HG03196 (cell line): ENCODE measurements around the gene KIF13A.
"Not testable (repeated sequence)": the region's sequence is repeated elsewhere in the genome, so short reads cannot be mapped to it uniquely, and the experiment has no call there.

ENCODE experiments used
- ATAC-seq: cut with Tn5 transposase; IDR thresholded peaks from one replicate; pipeline ENCODE4 v1.9.1; 2021; ENCODE audit not compliant: unreplicated experiment

KIF13A gene

GRCh38 chr6:17999425-17999824 lies 12.0 kb upstream of the KIF13A start:
- ATAC-seq = no peak

DNA sequence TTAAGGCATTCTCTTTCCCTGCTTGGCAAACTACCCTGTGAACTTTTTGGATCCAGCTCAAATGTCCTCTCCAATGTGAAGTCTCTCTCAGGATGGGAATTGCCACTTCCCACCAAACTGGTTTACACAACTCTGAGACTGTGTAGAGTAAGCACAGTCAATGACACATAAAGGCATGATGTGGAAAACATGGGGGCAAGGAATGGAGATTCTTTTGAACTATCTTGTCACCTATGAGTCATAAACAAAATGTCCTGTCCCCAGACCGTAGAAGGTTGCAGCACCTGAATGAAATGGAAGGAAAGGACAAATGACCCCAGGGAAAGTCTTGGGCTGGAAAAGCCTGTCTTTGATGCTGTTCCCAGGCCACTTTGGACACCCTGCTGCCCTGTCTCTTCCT lies 11.0 kb upstream of the KIF13A start:
- ATAC-seq = no peak

GRCh38 chr6:17998003-17998402 lies 10.6 kb upstream of the KIF13A start:
- ATAC-seq = no peak

GRCh38 chr6:17995414-17995813 lies 8.0 kb upstream of the KIF13A start:
- no peak for ATAC-seq

- no peak for ATAC-seq
These were observed 6.6 kb upstream of the KIF13A start for GRCh38 chr6:17994019-17994418.

- no peak for ATAC-seq
These were observed 1.0 kb upstream of the KIF13A start for GRCh38 chr6:17988422-17988944.

DNA sequence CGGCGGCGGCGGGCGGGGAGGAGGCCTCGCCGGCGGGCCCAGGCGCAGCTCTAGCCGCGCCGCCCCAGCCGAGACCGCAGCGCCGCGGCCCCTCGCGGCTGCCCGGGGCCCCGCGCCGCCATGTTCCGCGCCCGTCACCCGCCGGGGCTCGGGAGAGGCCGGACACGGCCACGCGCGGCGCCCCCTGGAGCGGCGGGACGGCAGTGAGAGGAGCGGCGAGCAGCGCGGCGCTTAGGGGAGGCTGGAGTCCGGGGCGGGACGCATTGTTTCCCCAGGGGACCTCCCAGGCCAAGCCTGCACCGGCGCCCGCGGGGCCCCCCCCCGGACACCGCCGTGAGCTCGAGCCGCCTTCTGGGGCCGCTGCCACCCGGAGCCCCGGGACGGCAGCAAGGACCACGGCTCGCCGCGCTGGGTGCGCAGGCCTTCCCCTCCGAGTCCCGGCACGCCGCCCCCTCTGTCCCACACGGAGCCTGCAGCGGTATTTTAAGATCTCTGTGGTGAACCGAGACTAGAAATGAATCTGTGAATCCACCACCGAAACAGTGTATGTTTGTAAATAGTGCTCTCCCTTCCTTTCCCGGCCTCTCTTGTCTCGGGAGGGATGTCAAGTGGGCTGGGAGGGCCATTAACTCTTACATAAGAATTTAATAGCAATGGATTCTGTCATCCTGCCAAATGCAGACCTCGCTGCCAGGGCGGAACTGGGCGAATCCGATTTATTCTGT lies 424 bp upstream of the KIF13A start:
- peak; percentile 77 for ATAC-seq

- no peak for ATAC-seq
These were observed 584 bp downstream of the KIF13A start for GRCh38 chr6:17986656-17987446.

- no peak for ATAC-seq
These were observed 1.3 kb downstream of the KIF13A start for GRCh38 chr6:17985934-17986655.

GRCh38 chr6:17984812-17985670 lies 2.4 kb downstream of the KIF13A start:
- ATAC-seq = no peak

DNA sequence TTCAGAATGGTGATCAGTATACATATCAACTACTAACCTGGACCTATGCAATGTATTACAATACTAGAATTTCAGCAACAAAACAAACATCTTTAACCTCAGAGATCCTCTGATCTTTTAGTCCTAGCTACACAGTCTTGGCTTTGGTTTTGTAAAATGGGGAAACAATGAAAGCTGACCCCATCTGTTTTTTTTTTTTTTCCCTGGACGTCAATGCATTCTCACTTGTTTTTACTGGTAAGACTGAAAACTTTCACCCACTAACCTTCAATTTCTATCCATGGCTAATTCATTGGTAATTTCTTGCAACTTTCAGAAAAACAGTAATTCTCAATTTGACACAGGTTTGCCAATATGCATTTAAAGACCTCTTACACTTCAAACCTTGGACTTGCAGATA lies 3.0 kb downstream of the KIF13A start:
- no peak for ATAC-seq

- ATAC-seq = no peak
These were observed 3.7 kb downstream of the KIF13A start for GRCh38 chr6:17983730-17984129.

DNA sequence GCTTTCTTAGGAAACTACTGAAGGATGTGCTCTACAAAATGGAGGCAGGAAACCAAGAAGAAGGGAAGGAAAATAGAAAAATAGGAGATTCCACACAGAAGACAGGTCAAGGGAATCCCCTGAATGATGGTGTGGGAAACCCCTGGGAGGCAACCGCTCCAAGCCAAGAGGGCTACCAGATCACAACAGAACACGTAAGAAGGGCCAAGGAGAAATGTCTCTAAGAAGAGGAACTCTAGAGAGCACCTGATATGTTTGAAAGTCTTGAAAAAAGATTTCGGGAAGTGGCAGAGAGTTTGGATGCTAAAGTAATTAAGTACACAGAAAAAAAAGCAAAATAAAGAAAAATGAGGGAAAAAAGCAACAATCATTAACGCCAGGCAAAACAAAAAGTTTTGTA lies 7.1 kb downstream of the KIF13A start:
- no peak for ATAC-seq

GRCh38 chr6:17979479-17979878 lies 8.0 kb downstream of the KIF13A start:
- no peak for ATAC-seq

DNA sequence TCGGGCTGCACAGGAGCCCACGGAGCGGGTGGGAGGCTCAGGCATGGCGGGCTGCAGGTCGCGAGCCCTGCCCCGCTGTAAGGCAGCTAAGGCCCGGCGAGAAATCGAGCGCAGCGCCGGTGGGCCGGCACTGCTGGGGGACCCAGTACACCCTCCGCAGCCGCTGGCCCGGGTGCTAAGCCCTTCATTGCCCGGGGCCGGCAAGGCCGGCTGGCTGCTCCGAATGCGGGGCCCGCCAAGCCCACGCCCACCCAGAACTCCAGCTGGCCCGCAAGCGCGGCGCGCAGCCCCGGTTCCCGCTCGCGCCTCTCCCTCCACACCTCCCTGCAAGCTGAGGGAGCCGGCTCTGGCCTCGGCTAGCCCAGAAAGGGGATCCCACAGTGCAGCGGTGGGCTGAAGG lies 11.2 kb downstream of the KIF13A start:
- not testable (repeated sequence) for ATAC-seq

- ATAC-seq = no peak
These were observed 12.7 kb downstream of the KIF13A start for GRCh38 chr6:17974570-17975368.

GRCh38 chr6:17972978-17973622 lies 14.3 kb downstream of the KIF13A start:
- ATAC-seq = no peak

DNA sequence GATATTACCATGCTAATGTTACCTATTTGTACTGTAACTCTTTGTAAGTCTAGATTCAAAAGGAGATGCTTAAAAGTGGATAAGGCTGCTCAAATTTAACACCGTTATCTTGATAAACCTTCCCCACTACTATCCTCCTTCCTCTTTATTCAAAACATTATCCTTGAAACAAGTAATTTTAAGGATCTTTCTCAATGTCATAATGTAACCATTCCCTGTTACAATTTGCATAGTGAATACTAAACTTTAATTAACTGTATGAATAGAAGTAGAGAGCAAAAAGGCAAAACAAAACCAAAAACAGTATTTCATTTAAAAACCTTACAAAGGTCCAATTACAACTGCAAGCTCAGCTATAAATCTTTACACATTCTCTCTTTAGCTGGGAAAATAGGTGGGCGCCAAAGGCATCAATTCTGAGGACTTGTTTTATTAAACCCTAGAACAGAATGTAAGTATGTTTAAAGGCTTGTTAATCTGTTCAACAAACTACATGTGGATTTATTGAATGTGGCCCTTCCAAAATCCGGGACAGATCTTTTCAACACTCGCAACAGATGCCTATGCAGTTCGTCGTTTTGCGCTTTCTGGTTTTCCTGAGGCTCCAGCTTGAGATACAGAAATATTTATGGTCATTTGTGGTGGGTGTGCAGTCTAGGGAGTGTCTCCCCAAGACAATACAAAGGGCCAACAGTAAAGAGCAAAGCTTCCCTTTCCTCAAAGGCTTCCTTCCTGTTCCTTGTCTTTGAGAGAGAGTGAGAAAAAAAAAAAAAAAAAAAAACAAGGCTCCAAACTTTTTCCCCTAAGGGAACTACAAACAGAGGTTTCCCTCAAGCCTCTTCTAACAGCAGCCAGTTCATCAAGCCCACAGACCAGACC lies 15.1 kb downstream of the KIF13A start:
- no peak for ATAC-seq
